ENCODE data around the gene TNS3. TPM values are rescaled to one million over a fixed set of nuclear protein-coding genes. Genes with fewer than 3 reads are reported as not detected.

Gene TNS3
- total and polyA plus RNA-seq, 2 of the 13 experiments (the other 11 are each of a cell fraction or from before 2014, with no cell fraction given), result 52.9 to 55.7 TPM

- TF ChIP-seq, protein P1, sequence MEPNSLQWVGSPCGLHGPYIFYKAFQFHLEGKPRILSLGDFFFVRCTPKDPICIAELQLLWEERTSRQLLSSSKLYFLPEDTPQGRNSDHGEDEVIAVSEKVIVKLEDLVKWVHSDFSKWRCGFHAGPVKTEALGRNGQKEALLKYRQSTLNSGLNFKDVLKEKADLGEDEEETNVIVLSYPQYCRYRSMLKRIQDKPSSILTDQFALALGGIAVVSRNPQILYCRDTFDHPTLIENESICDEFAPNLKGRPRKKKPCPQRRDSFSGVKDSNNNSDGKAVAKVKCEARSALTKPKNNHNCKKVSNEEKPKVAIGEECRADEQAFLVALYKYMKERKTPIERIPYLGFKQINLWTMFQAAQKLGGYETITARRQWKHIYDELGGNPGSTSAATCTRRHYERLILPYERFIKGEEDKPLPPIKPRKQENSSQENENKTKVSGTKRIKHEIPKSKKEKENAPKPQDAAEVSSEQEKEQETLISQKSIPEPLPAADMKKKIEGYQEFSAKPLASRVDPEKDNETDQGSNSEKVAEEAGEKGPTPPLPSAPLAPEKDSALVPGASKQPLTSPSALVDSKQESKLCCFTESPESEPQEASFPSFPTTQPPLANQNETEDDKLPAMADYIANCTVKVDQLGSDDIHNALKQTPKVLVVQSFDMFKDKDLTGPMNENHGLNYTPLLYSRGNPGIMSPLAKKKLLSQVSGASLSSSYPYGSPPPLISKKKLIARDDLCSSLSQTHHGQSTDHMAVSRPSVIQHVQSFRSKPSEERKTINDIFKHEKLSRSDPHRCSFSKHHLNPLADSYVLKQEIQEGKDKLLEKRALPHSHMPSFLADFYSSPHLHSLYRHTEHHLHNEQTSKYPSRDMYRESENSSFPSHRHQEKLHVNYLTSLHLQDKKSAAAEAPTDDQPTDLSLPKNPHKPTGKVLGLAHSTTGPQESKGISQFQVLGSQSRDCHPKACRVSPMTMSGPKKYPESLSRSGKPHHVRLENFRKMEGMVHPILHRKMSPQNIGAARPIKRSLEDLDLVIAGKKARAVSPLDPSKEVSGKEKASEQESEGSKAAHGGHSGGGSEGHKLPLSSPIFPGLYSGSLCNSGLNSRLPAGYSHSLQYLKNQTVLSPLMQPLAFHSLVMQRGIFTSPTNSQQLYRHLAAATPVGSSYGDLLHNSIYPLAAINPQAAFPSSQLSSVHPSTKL (CRISPR knock-in tag; IDR thresholded peaks at IDR 0.05), result peak; percentile 73
- TF ChIP-seq ZNF446 (CRISPR knock-in tag; IDR thresholded peaks at IDR 0.05) (no peak), HMG20A (CRISPR knock-in tag; IDR thresholded peaks at IDR 0.05; ENCODE audit: borderline replicate concordance) (no peak; the same call in 1 of the 2 replicates), EHMT2 (IDR thresholded peaks at IDR 0.05; ENCODE audit: borderline replicate concordance, low read depth, low read length) (0 out of 2 replicates have a peak, but pooled peaks have one; percentile 27), CREB1 (IDR thresholded peaks at IDR 0.05) (no peak), CREB1 (CRISPR knock-in tag; IDR thresholded peaks at IDR 0.05) (no peak), HIC2 (CRISPR knock-in tag; IDR thresholded peaks at IDR 0.05; ENCODE audit: low read depth) (0 out of 2 replicates have a peak, but pooled peaks have one; percentile 44), TEF (CRISPR knock-in tag; IDR thresholded peaks at IDR 0.05) (peak; percentile 80), ZNF20 (CRISPR knock-in tag; IDR thresholded peaks at IDR 0.05) (no peak), ZNF563 (CRISPR knock-in tag; IDR thresholded peaks at IDR 0.05) (no peak), SRSF4 (IDR thresholded peaks at IDR 0.05; ENCODE audit: low read depth, low read length, poor library complexity, severe bottlenecking) (no peak), ZNF501 (CRISPR knock-in tag; IDR thresholded peaks at IDR 0.05) (peak; percentile 50; the same call in 1 of the 2 replicates), KLF11 (CRISPR knock-in tag; IDR thresholded peaks at IDR 0.05) (no peak), RXRB (CRISPR knock-in tag; IDR thresholded peaks at IDR 0.05; ENCODE audit: borderline replicate concordance) (peak; percentile 74), NFAT5 (CRISPR knock-in tag; IDR thresholded peaks at IDR 0.05) (no peak), NR2F2 (IDR thresholded peaks at IDR 0.05; ENCODE audit: borderline replicate concordance, low read depth) (no peak), ZNF619 (CRISPR knock-in tag; IDR thresholded peaks at IDR 0.05) (no peak), KLF15 (CRISPR knock-in tag; IDR thresholded peaks at IDR 0.05; ENCODE audit: borderline replicate concordance) (no peak), STAG1 (CRISPR knock-in tag; IDR thresholded peaks at IDR 0.05) (peak; percentile 13; the same call in 1 of the 2 replicates)
Observed at GRCh38 chr7:47610506-47611044, 28.7 kb upstream of the TNS3 start (continued).

Measured in HepG2 (cell line).